LNCaP clone FGC (cell line): ENCODE data around the gene LPP.
A peak's percentile ranks its signal among the peaks of the same experiment; 100 is the strongest.

Source experiments
- DNase-seq: peaks from one replicate; pipeline ENCODE4 v3.0.0-alpha.2; 2011; ENCODE audit warnings: low read depth
- H3K4me3 ChIP-seq: 2 replicates; pipeline ENCODE4 v1.5.1; 2011; ENCODE audit warnings: mild to moderate bottlenecking, low read depth, low read length, control low read depth
- CTCF ChIP-seq: IDR thresholded peaks from 2 replicates; pipeline ENCODE4 v1.5.1; 2012; ENCODE audit warnings: mild to moderate bottlenecking; ENCODE audit not compliant: control insufficient read depth, insufficient read depth; ENCODE audit errors: extremely low read depth

The LPP gene

GRCh38 chr3:188176476-188176875, 22.5 kb downstream of the LPP start:
- no peak overlapping the region for H3K4me3 ChIP-seq
- peak; percentile 87 for DNase-seq
- TF ChIP-seq CTCF = no peak

GRCh38 chr3:188176884-188177283, 22.9 kb downstream of the LPP start:
- no peak for DNase-seq
- TF ChIP-seq CTCF = no peak
- H3K4me3 ChIP-seq = no peak overlapping the region

GRCh38 chr3:188177721-188178120, 23.8 kb downstream of the LPP start:
- DNase-seq = no peak
- TF ChIP-seq CTCF = no peak
- H3K4me3 ChIP-seq = no peak overlapping the region

- no peak for TF ChIP-seq CTCF
- DNase-seq = no peak
- H3K4me3 ChIP-seq = no peak overlapping the region
These were observed 24.5 kb downstream of the LPP start for GRCh38 chr3:188178293-188178936.

- no peak overlapping the region for H3K4me3 ChIP-seq
- no peak for DNase-seq
- TF ChIP-seq CTCF = no peak
These were observed 25.3 kb downstream of the LPP start for GRCh38 chr3:188179006-188179966.

GRCh38 chr3:188180114-188180513, 26.2 kb downstream of the LPP start:
- TF ChIP-seq CTCF = no peak
- no peak overlapping the region for H3K4me3 ChIP-seq
- DNase-seq = no peak
